Stimulated activated CD4-positive, alpha-beta T cell treated with anti-CD3 and anti-CD28 coated beads, Interleukin-12 subunit alpha, Interleukin-12 subunit beta, amount 100 ng/mL, for 4 hours (primary cell): ENCODE results near the gene PLCB1.
"Not testable (repeated sequence)": the region's sequence is repeated elsewhere in the genome, so short reads cannot be mapped to it uniquely, and the experiment has no call there.

Source experiments
- DNase-seq: peaks from one replicate; pipeline ENCODE4 v3.0.0-alpha.2; 2020

Gene PLCB1

DNA sequence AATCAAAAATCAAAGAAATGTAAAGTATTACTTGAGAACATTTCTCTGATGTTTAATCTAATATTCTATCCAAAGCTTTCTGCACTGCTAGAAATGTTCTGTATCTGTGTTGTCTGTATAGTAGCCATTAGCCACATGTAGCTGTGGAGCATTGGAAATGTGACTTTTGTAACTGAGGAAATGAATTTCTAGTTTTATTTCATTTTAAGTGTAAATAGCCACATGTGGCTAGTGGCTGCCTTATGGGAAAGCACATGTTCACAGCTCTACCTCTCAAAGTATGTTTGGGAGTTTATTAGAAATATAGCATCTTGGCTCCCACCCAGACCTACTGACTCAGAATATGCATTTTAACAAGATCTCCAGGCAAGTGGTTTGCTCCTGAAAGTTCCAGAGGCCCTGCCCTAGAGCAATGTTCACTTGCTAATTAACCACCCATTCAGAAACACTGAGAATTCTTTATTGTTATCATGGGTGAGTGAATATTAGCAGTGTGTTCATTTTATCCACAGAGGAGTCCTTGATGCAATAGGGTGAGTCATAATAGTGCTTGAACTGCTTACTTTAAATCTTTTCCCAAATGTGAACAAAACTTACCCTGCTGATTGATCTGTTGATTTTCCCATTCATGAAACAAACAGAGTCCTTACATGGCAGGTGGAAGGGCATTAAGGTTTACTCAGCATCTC, 282.7 kb downstream of the PLCB1 start:
- DNase-seq, result no peak

DNA sequence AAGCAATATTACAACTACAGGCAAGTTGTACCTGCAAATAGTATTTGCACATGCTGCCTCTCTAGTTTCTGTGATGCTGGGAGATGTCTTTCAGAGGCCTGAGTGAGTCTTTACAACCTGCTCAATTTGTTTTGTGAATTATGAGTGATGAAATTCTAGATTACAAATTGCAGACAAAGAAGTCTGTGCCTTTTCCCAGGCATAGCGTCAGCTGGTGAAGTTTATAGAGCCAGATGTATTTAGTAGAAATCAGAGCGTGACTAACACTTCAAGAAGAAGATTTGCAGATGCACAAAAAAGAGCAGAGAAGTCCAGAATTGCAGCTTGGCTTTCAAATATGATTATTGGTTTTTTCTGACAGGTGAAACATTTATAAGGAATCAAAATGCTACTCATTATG, 289.9 kb downstream of the PLCB1 start:
- DNase-seq, result no peak

DNA sequence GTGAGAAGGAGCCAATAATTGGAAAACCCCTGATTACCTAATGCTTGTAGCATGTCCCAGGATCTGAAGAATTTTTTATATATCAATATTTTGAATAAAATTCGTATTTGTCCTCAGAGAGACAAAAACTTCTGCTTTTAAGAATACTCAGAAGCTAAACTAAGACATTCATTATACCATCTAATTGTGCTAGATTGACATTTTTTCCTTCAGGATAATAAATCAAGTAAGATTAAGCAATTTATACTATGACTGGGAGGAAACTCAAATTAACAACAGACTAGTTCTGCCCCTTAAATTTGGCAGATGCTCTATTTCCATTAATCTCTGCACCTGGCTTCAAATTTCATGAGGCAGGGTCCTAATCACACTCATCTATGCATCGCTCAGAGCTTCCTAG, 291.4 kb downstream of the PLCB1 start:
- DNase-seq, result no peak

DNA sequence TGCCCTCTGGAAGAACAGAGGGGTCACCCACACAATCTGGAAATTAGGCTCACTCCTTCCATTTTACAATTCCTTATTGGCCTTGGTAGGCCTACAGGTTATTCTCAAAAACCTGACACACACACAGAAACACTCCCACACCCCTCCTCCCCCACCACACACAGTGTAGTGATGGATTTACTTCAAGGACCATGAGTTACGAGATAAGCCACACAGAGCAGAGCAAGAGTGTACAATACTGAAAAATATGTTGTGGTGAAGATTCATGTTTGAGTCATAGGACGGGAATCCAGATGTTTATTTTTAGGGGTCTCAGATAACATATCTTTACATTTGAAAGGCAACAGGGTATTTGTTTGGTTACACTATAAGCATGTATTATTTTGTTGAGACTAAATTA, 291.9 kb downstream of the PLCB1 start:
- no peak for DNase-seq

GRCh38 chr20:8425016-8425415, 292.9 kb downstream of the PLCB1 start:
- no peak for DNase-seq

DNA sequence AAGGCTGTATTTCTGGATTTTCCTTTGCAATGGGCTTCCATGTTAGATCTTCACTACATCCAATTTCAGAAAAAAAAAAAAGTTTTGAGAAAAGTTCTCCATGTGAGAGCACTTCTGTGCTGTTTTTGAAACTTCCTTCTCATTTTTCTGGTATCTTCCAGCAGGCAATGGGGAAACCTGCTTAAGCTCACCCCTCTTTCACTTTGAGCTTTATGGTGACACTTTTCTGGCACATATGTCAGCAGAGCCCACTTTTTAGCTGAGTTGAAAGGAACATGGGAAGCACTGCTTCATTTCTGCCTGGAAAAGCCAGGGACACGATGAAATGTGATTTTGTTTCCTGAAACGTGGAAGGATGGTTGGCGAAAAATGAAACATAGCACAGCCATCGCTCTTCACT, 293.7 kb downstream of the PLCB1 start:
- DNase-seq, result no peak

GRCh38 chr20:8427419-8428040, 295.5 kb downstream of the PLCB1 start:
- no peak for DNase-seq

- DNase-seq, result no peak
Observed at GRCh38 chr20:8428988-8429387, 296.9 kb downstream of the PLCB1 start.

- no peak for DNase-seq
Observed at GRCh38 chr20:8431538-8432434, 299.7 kb downstream of the PLCB1 start.

- DNase-seq, result no peak
Observed at GRCh38 chr20:8432435-8433148, 300.5 kb downstream of the PLCB1 start.

GRCh38 chr20:8433291-8433690, 301.2 kb downstream of the PLCB1 start:
- DNase-seq, result no peak

DNA sequence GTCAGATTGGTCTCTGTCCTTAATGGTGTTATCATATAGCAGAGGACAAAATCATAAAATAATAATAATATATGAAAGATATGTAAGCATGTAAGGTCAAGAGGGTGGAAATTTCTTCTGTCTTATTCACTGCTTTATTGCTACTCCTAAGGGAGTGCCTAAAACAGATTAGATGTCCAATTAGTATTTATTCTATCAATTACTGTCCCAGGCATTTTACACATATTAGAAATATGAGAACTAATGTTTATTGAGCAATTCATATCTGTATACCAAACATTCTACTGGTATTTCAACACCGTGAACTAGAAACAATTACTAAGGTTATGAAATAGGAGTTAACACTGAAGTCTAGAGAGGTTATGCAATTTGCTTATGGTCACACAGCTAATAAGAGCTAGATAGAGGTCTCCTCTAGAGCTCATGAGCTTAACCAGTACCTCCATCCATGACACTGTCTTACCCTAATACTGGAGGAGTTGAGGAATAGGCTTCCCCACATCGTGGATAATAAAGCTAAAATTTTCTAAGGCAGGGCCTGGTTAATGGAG, 302.3 kb downstream of the PLCB1 start:
- no peak for DNase-seq

GRCh38 chr20:8435285-8436035, 303.4 kb downstream of the PLCB1 start:
- no peak for DNase-seq

DNA sequence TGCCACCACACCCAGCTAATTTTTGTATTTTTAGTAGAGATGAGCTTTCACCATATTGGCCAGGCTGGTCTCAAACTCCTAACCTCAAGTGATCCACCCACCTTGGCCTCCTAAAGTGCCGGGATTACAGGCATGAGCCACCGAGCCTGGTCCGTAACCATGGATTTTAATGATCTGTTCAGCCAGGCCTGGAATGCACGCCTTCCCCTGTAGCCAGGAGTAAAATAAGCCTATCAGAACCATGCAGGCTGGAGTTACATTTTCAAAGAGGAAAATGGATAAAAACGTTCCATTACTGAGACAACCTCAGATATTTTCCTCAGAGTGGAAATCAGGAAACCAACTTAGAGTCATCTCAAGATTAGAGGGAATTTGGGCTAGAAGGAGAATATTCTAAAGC, 304.9 kb downstream of the PLCB1 start:
- DNase-seq, result not testable (repeated sequence)

GRCh38 chr20:8438748-8439147, 306.7 kb downstream of the PLCB1 start:
- no peak for DNase-seq

GRCh38 chr20:8443464-8444072, 311.5 kb downstream of the PLCB1 start:
- no peak for DNase-seq

- no peak for DNase-seq
Observed at GRCh38 chr20:8447262-8448120, 315.4 kb downstream of the PLCB1 start.

- no peak for DNase-seq
Observed at GRCh38 chr20:8449123-8449522, 317.1 kb downstream of the PLCB1 start.

- DNase-seq, result no peak
Observed at GRCh38 chr20:8454137-8454712, 322.2 kb downstream of the PLCB1 start.

- no peak for DNase-seq
Observed at GRCh38 chr20:8456765-8457164, 324.7 kb downstream of the PLCB1 start.
